Activated T-cell treated with anti-CD3 and anti-CD28 coated beads, Interleukin-2, amount 50 U/mL, for 24 hours (primary cell): ENCODE measurements around the gene MRPL20.
A peak's percentile ranks its signal among the peaks of the same experiment; 100 is the strongest.
"Not testable (repeated sequence)": the region's sequence is repeated elsewhere in the genome, so short reads cannot be mapped to it uniquely, and the experiment has no call there.

Experiments
- DNase-seq: peaks from one replicate; pipeline ENCODE4 v3.0.0-alpha.2; 2020
- H3K27ac Mint-ChIP-seq: 2 replicates; pipeline ENCODE4 v1.8.0; 2020; ENCODE audit warnings: mild to moderate bottlenecking, mixed read lengths
- H3K27me3 Mint-ChIP-seq: 2 replicates; pipeline ENCODE4 v1.8.0; 2020; ENCODE audit warnings: mixed read lengths
- H3K36me3 Mint-ChIP-seq: 2 replicates; pipeline ENCODE4 v1.8.0; 2020; ENCODE audit warnings: low read depth, mixed read lengths
- H3K4me1 Mint-ChIP-seq: 2 replicates; pipeline ENCODE4 v1.8.0; 2020; ENCODE audit warnings: low read depth, mixed read lengths
- H3K4me3 Mint-ChIP-seq: 2 replicates; pipeline ENCODE4 v1.8.0; 2020; ENCODE audit warnings: mild to moderate bottlenecking, moderate library complexity, mixed read lengths
- H3K9me3 Mint-ChIP-seq: 2 replicates; pipeline ENCODE4 v1.8.0; 2020; ENCODE audit warnings: mixed read lengths

Gene MRPL20

DNA sequence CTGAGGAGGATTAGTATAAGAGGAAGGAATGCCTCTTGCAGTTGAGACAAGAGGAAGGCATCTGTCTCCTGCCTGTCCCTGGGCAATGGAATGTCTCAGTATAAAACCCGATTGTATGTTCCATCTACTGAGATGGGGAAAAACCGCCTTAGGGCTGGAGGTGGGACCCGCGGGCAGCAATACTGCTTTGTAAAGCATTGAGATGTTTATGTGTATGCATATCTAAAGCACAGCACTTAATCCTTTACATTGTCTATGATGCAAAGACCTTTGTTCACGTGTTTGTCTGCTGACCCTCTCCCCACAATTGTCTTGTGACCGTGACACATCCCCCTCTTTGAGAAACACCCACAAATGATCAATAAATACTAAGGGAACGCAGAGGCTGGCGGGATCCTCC lies 3.1 kb upstream of the MRPL20 start:
- peaks cover 53% of the 10 kb centered on the region for H3K36me3 Mint-ChIP-seq
- not testable (repeated sequence) for H3K4me3 Mint-ChIP-seq, H3K27me3 Mint-ChIP-seq

DNA sequence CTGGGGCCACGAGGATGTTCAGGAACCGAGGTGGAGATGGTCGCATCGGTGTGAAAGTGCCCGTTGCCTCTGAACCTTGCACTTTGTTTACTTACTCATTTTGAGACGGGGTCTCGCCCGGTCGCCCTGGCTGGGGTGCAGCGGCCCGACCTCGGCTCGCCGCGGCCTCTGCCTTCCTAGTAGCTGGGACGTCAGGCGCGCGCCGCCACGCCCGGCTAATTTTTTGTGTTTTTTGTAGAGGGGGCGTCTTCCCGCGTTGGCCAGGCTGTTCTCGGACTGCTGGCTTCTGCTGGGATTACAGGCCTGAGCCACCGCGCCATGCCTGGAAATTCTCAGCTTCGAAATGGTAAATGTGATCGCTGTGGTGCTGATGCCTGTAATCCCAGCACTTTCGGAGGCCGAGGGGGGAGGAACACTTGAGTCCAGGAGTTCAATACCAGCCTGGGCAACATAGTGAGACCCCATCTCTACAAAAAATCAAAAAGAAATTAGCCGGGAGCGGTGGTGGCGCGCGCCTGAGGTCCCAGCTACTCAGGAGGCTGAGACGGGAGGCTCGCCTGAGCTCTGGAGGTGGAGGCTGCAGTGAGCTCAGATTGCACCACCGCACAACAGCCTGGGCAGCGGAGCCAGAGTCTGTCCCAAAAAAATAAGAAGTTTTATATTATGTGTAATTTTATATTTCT lies 684 bp upstream of the MRPL20 start:
- Mint-ChIP-seq H3K36me3 (peaks cover 77% of the 10 kb centered on the region), H3K27me3 (no peaks in the 10 kb centered on the region), H3K27ac (peak overlapping the region; percentile 91), H3K9me3 (no peaks in the 10 kb centered on the region), H3K4me1 (peaks cover 60% of the 10 kb centered on the region), H3K4me3 (peak overlapping the region; percentile 96)
- no peak for DNase-seq

More for the DNA sequence above, 3.1 kb upstream of the MRPL20 start:
- H3K4me1 Mint-ChIP-seq = peaks cover 43% of the 10 kb centered on the region
- peak overlapping the region; percentile 85 for H3K27ac Mint-ChIP-seq
- not testable (repeated sequence) for H3K9me3 Mint-ChIP-seq, DNase-seq

- DNase-seq = peak; percentile 49
- Mint-ChIP-seq H3K36me3 (peaks cover 91% of the 10 kb centered on the region), H3K9me3 (no peaks in the 10 kb centered on the region), H3K27ac (peak overlapping the region; percentile 96), H3K4me3 (peak overlapping the region; percentile 96), H3K27me3 (no peaks in the 10 kb centered on the region), H3K4me1 (peaks cover 63% of the 10 kb centered on the region)
These were observed 832 bp downstream of the MRPL20 start for GRCh38 chr1:1406101-1406820.

DNA sequence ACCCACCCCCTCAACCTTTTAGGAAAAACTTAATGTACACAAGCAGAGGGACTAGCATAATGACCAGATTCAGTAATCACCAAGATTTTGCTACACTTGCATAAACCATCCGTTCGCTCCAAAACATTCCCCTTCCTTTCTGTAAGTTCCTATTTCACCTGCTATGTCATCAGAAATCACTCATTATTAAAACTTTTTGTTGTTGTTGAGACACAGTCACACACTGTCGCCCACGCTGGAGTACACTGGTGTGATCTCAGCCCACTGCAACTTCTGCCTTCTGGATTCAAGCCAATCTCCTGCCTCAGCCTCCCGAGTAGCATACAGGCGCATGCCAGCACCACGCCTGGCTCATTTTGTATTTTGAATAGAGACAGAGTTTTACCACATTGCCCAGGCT lies 3.4 kb downstream of the MRPL20 start:
- DNase-seq = no peak
- H3K36me3 Mint-ChIP-seq = peaks cover 90% of the 10 kb centered on the region
- H3K27me3 Mint-ChIP-seq = no peaks in the 10 kb centered on the region
- peaks cover 60% of the 10 kb centered on the region for H3K4me1 Mint-ChIP-seq
- peak overlapping the region; percentile 4 for H3K4me3 Mint-ChIP-seq
- peak overlapping the region; percentile 96 for H3K27ac Mint-ChIP-seq
- H3K9me3 Mint-ChIP-seq = no peaks in the 10 kb centered on the region

GRCh38 chr1:1402901-1403392 lies 4.1 kb downstream of the MRPL20 start:
- H3K27me3 Mint-ChIP-seq, H3K4me3 Mint-ChIP-seq, H3K9me3 Mint-ChIP-seq, DNase-seq: not testable (repeated sequence)
- Mint-ChIP-seq H3K36me3 (peaks cover 90% of the 10 kb centered on the region), H3K27ac (peak overlapping the region; percentile 96), H3K4me1 (peaks cover 59% of the 10 kb centered on the region)

GRCh38 chr1:1402072-1402900 lies 4.8 kb downstream of the MRPL20 start:
- no peaks in the 10 kb centered on the region for H3K9me3 Mint-ChIP-seq
- peaks cover 93% of the 10 kb centered on the region for H3K36me3 Mint-ChIP-seq
- peaks cover 65% of the 10 kb centered on the region for H3K4me1 Mint-ChIP-seq
- H3K27ac Mint-ChIP-seq = peak overlapping the region; percentile 94
- H3K4me3 Mint-ChIP-seq = peak overlapping the region; percentile 96
- DNase-seq = peak; percentile 58
- H3K27me3 Mint-ChIP-seq = no peaks in the 10 kb centered on the region

DNA sequence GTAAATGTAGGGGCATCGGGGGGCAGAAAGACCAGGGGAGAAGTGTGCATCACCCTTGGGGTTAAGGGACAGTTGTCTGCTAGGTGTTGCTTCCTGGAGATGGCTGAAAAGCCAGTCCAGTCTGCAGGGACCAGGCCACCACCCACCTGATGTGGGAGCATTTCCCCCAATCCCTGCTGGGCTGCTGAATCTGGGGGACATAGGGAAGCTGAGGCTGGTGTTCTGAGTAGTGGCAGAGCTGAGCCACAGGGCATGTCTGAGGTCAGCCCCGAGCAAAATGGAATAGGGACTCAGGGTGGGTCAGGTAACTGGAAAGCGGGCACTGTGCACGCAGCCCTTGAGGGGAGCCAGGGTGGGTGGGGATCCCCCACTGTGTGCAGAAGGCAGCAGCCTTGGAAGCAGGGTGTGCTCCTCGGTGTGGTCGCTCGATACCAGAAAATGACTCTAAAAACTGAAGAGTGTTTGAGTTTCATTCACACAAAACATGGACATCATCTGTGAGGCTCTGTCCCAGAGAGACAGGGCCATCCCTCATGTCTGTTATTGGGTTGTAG lies 5.6 kb downstream of the MRPL20 start:
- no peaks in the 10 kb centered on the region for H3K27me3 Mint-ChIP-seq
- peak overlapping the region; percentile 94 for H3K27ac Mint-ChIP-seq
- DNase-seq = no peak
- H3K4me1 Mint-ChIP-seq = peaks cover 68% of the 10 kb centered on the region
- peak overlapping the region; percentile 96 for H3K4me3 Mint-ChIP-seq
- peaks cover 93% of the 10 kb centered on the region for H3K36me3 Mint-ChIP-seq
- H3K9me3 Mint-ChIP-seq = no peaks in the 10 kb centered on the region

- no peaks in the 10 kb centered on the region for H3K9me3 Mint-ChIP-seq
- peak overlapping the region; percentile 94 for H3K27ac Mint-ChIP-seq
- peaks cover 90% of the 10 kb centered on the region for H3K36me3 Mint-ChIP-seq
- peak overlapping the region; percentile 96 for H3K4me3 Mint-ChIP-seq
- peaks cover 63% of the 10 kb centered on the region for H3K4me1 Mint-ChIP-seq
- H3K27me3 Mint-ChIP-seq = no peaks in the 10 kb centered on the region
- peak; percentile 40 for DNase-seq
These were observed 6.3 kb downstream of the MRPL20 start for GRCh38 chr1:1400576-1401456.

DNA sequence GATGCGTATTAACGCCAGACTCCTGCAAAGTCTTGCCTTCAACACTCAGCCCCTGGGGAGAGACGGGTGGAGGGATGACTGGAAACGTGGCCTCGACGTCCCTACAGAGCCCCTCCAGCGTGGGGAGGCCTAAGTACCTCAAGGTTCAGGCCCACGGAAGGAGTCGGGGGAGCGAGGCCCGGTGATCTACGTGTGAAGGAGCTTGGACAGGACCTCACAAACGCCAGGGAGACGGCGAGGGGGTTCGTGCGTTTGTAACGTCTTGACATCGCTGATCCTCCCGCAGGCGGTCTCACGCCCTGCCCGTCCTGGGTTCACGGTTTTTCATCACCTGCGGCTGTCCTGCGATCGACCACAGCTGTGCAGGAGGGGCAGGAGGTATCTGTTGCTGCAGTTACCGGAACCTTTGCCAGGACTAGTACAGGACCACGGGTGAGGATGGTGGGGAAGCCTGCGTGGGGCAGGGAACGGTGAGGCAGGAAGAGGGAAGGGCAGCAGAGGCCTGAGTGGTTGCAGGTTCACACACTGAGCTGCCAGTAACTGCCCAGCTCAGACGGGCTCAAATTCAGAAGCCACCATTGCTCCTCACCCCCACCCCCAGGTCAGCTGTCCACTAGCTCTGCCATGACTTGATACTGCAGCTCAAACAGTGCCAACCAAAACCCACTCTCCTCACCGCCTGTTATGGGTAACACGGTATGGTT lies 7.1 kb downstream of the MRPL20 start:
- H3K27me3 Mint-ChIP-seq = no peaks in the 10 kb centered on the region
- peaks cover 90% of the 10 kb centered on the region for H3K36me3 Mint-ChIP-seq
- no peaks in the 10 kb centered on the region for H3K9me3 Mint-ChIP-seq
- DNase-seq = no peak
- H3K4me1 Mint-ChIP-seq = peaks cover 62% of the 10 kb centered on the region
- peak overlapping the region; percentile 94 for H3K27ac Mint-ChIP-seq
- H3K4me3 Mint-ChIP-seq = peak overlapping the region; percentile 96

DNA sequence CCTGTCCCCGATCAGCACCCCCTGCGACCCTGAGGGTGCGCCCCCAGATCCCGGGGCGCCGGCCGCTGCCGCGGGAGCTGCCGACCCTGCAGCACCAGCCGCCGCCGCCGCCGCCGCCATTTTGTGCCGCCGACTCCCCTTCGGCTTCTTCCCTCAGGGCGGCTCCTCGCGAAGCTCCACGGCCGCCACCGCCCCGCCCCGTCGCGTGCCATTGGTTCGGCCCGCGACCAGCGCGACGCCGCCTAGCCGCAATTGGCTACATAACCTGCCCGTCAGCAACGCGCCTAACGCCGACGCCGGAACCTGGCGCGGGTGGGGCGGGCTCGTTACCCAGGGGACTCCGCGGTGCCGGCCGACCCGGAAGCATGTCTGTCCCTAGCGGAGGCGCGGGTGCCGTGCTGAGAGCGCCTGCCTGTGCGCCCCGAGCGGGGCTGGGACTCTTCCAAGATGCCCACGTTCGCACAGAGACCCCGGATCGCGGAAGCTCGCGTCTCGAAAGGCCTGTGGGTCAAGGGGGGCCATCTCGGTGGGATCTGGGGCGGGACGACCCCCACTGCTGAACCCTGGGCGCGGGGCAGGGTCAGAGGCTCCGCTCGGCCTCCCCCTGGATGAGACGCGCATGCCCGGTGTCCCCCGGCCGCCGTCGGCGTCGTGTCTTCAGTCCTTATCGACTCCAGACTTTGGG lies 7.8 kb downstream of the MRPL20 start, which contains the start of gene CCNL2:
Gene CCNL2 (minus strand): TSS at position 149 of the 685 bp plus-strand sequence. CDS start 29 bp downstream, at position 120.
- Mint-ChIP-seq H3K4me1 (peaks cover 58% of the 10 kb centered on the region), H3K4me3 (peak within 1 kb of the TSS; percentile 96), H3K36me3 (peaks cover 90% of the 10 kb centered on the region), H3K27ac (peak within 1 kb of the TSS; percentile 95), H3K27me3 (no peaks in the 10 kb centered on the region), H3K9me3 (no peaks in the 10 kb centered on the region)
- peak; percentile 99 for DNase-seq

GRCh38 chr1:1398677-1399186 lies 8.4 kb downstream of the MRPL20 start:
- peak overlapping the region; percentile 96 for H3K4me3 Mint-ChIP-seq
- no peak for DNase-seq
- no peaks in the 10 kb centered on the region for H3K27me3 Mint-ChIP-seq
- H3K4me1 Mint-ChIP-seq = peaks cover 60% of the 10 kb centered on the region
- H3K27ac Mint-ChIP-seq = peak overlapping the region; percentile 95
- H3K36me3 Mint-ChIP-seq = peaks cover 90% of the 10 kb centered on the region
- no peaks in the 10 kb centered on the region for H3K9me3 Mint-ChIP-seq

DNA sequence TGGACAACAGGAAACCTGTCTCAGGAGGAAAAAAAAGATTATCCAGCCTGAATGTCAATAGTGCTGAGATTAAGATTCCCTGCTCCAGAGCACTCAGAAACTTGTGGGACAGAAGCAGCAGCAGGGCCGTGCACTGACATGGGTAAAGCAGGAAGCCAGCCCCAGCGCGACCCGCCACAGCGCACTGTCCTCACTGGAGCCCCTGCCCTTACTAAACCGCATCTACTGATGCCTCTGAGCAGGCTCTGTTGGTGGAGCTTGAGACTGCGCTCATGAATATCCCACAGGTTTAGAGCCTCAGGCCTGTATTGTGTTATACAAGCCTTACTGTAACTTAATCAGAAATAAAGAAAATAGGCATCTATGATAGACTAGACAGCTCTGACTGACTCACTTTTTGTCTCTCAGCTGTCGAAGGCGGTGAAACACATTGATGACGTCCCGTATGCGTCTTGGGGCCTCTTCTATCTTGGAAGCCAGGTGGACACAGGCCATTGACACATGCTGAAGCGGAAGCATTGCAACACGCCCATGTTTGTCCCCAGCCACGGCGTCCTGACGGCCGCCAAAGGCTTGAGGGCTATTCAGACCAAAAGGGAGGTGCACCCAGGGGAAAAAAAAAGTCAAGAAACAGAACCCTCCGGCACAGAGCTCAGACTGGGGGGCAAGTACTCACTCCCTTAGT lies 9.1 kb downstream of the MRPL20 start:
- DNase-seq = no peak
- Mint-ChIP-seq H3K27ac (peak overlapping the region; percentile 95), H3K36me3 (peaks cover 90% of the 10 kb centered on the region), H3K27me3 (no peaks in the 10 kb centered on the region), H3K4me3 (peak overlapping the region; percentile 96), H3K4me1 (peaks cover 59% of the 10 kb centered on the region), H3K9me3 (no peaks in the 10 kb centered on the region)
